ENCODE measurements around the gene TMEM125.

The TMEM125 gene

GRCh38 chr1:43250351-43250761 lies 19.4 kb upstream of the TMEM125 start:
- H3K4me1 Mint-ChIP-seq, result no peaks in the 10 kb centered on the region
- H3K27ac Mint-ChIP-seq, result no peak overlapping the region
- TF ChIP-seq CTCF (IDR thresholded peaks at IDR 0.05), result no peak
- H3K9me3 Mint-ChIP-seq, result peaks cover 53% of the 10 kb centered on the region
- no peaks in the 10 kb centered on the region for H3K36me3 Mint-ChIP-seq (ENCODE audit: low read depth)
- no peak for DNase-seq
- peaks cover 29% of the 10 kb centered on the region for H3K27me3 Mint-ChIP-seq (ENCODE audit: low read depth, poor library complexity)
- H3K4me3 Mint-ChIP-seq, result no peak overlapping the region

- no peaks in the 10 kb centered on the region for H3K4me1 Mint-ChIP-seq
- H3K4me3 Mint-ChIP-seq, result no peak overlapping the region
- H3K36me3 Mint-ChIP-seq (ENCODE audit: low read depth), result no peaks in the 10 kb centered on the region
- H3K9me3 Mint-ChIP-seq, result peaks cover 48% of the 10 kb centered on the region
- no peak overlapping the region for H3K27ac Mint-ChIP-seq
- no peak for TF ChIP-seq CTCF (IDR thresholded peaks at IDR 0.05)
- no peak for DNase-seq
- H3K27me3 Mint-ChIP-seq (ENCODE audit: low read depth, poor library complexity), result peaks cover 29% of the 10 kb centered on the region
These were observed 18.8 kb upstream of the TMEM125 start for GRCh38 chr1:43251024-43251423.

- no peak for DNase-seq
- Mint-ChIP-seq H3K27me3 (ENCODE audit: low read depth, poor library complexity) (peaks cover 30% of the 10 kb centered on the region), H3K36me3 (ENCODE audit: low read depth) (no peaks in the 10 kb centered on the region), H3K27ac (no peak overlapping the region), H3K4me3 (no peak overlapping the region), H3K9me3 (peaks cover 45% of the 10 kb centered on the region), H3K4me1 (no peaks in the 10 kb centered on the region)
- TF ChIP-seq CTCF (IDR thresholded peaks at IDR 0.05), result no peak
These were observed 17.6 kb upstream of the TMEM125 start for GRCh38 chr1:43252225-43252624.

GRCh38 chr1:43253173-43253572 lies 16.6 kb upstream of the TMEM125 start:
- Mint-ChIP-seq H3K36me3 (ENCODE audit: low read depth) (no peaks in the 10 kb centered on the region), H3K4me3 (no peak overlapping the region), H3K27ac (no peak overlapping the region), H3K9me3 (peaks cover 44% of the 10 kb centered on the region), H3K27me3 (ENCODE audit: low read depth, poor library complexity) (peaks cover 39% of the 10 kb centered on the region), H3K4me1 (no peaks in the 10 kb centered on the region)
- no peak for DNase-seq
- TF ChIP-seq CTCF (IDR thresholded peaks at IDR 0.05), result no peak

GRCh38 chr1:43253876-43254275 lies 15.9 kb upstream of the TMEM125 start:
- H3K36me3 Mint-ChIP-seq (ENCODE audit: low read depth), result no peaks in the 10 kb centered on the region
- H3K27ac Mint-ChIP-seq, result no peak overlapping the region
- no peak overlapping the region for H3K4me3 Mint-ChIP-seq
- H3K4me1 Mint-ChIP-seq, result no peaks in the 10 kb centered on the region
- DNase-seq, result no peak
- peaks cover 42% of the 10 kb centered on the region for H3K27me3 Mint-ChIP-seq (ENCODE audit: low read depth, poor library complexity)
- peaks cover 47% of the 10 kb centered on the region for H3K9me3 Mint-ChIP-seq
- no peak for TF ChIP-seq CTCF (IDR thresholded peaks at IDR 0.05)

- peaks cover 50% of the 10 kb centered on the region for H3K9me3 Mint-ChIP-seq
- peaks cover 39% of the 10 kb centered on the region for H3K27me3 Mint-ChIP-seq (ENCODE audit: low read depth, poor library complexity)
- H3K4me3 Mint-ChIP-seq, result no peak overlapping the region
- H3K36me3 Mint-ChIP-seq (ENCODE audit: low read depth), result no peaks in the 10 kb centered on the region
- no peak overlapping the region for H3K27ac Mint-ChIP-seq
- TF ChIP-seq CTCF (IDR thresholded peaks at IDR 0.05), result no peak
- H3K4me1 Mint-ChIP-seq, result no peaks in the 10 kb centered on the region
- no peak for DNase-seq
These were observed 14.2 kb upstream of the TMEM125 start for GRCh38 chr1:43255438-43256210.

Measured in nephron progenitor cell (in vitro differentiated cells).